MCF 10A (cell line): ENCODE results near the gene C2CD4A. TPM values are rescaled to one million over a fixed set of nuclear protein-coding genes. Genes with fewer than 3 reads are reported as not detected.
A peak's percentile ranks its signal among the peaks of the same experiment; 100 is the strongest.

ENCODE experiments used
- BruUV-seq: library from RNA; stranded (reverse); fragments of 400-500 nt; replicated peaks from 2 replicates; lab custom pipeline; 2021; lab: Mats Ljungman, UMichigan
- CTCF ChIA-PET: fragments of 300-600 bp; sonication (Branson Sonifier 250); formaldehyde crosslinking; extraction: SDS; loops from one replicate; lab custom pipeline; 2021; ENCODE audit warnings: antibody characterized with exemption, inconsistent platforms; lab: Yijun Ruan, JAX
- POLR2A ChIA-PET: fragments of 300-600, 350-650 bp; sonication (Branson Sonifier 250); formaldehyde crosslinking; extraction: SDS; loops from one replicate; lab custom pipeline; 2020; ENCODE audit warnings: antibody characterized with exemption, inconsistent platforms; lab: Yijun Ruan, JAX
- DNase-seq: peaks from one replicate; pipeline ENCODE4 v3.0.0-alpha.2; 2018; ENCODE audit not compliant: unreplicated experiment
- H3K27ac Mint-ChIP-seq: one replicate; pipeline ENCODE4 v1.8.0; 2022; ENCODE audit warnings: mild to moderate bottlenecking, low read depth, mixed read lengths; ENCODE audit not compliant: unreplicated experiment
- H3K27me3 Mint-ChIP-seq: one replicate; pipeline ENCODE4 v1.8.0; 2022; ENCODE audit warnings: mixed read lengths; ENCODE audit not compliant: insufficient read depth, unreplicated experiment
- H3K36me3 Mint-ChIP-seq: one replicate; pipeline ENCODE4 v1.8.0; 2022; ENCODE audit warnings: mild to moderate bottlenecking, moderate library complexity, mixed read lengths; ENCODE audit not compliant: insufficient read depth, unreplicated experiment
- H3K4me1 Mint-ChIP-seq: one replicate; pipeline ENCODE4 v1.8.0; 2022; ENCODE audit warnings: mixed read lengths; ENCODE audit not compliant: insufficient read depth, unreplicated experiment
- H3K4me3 Mint-ChIP-seq: one replicate; pipeline ENCODE4 v1.8.0; 2022; ENCODE audit warnings: mild to moderate bottlenecking, moderate library complexity, mixed read lengths; ENCODE audit not compliant: unreplicated experiment
- H3K9me3 Mint-ChIP-seq: one replicate; pipeline ENCODE4 v1.8.0; 2022; ENCODE audit warnings: mixed read lengths; ENCODE audit not compliant: unreplicated experiment
- CTCF ChIP-seq: fragments of 200-600 bp; IDR thresholded peaks from one replicate; pipeline ENCODE4 v1.8.0; 2022; ENCODE audit warnings: antibody characterized with exemption, mild to moderate bottlenecking; ENCODE audit not compliant: unreplicated experiment
- intact Hi-C: fragments of 100-400 bp; cut with micrococcal nuclease; formaldehyde crosslinking; loops from 2 replicates; pipeline ENCODE4 v1.14.1; 2022
- total RNA-seq: library from RNA; stranded (reverse); gene quantifications from 2 replicates; pipeline ENCODE4 v1.2.3, GENCODE V29; 2022

C2CD4A gene
- total RNA-seq, 1 experiment from 2014 or later: 0.16 TPM

- Mint-ChIP-seq H3K36me3 (no peaks in the 10 kb centered on the region), H3K4me3 (no peak overlapping the region), H3K27ac (no peak overlapping the region), H3K9me3 (no peaks in the 10 kb centered on the region), H3K27me3 (no peaks in the 10 kb centered on the region), H3K4me1 (peaks cover 11% of the 10 kb centered on the region)
- intact Hi-C loops: no loop called here
- ChIA-PET POLR2A (interaction anchor here (1.0 kb wide), 1 partner anchor 22 kb away, joined by 3 read pairs; no protein-coding TSS in a partner anchor), CTCF (interaction anchor here (0.6 kb wide), 1 partner anchor 14 kb away, joined by 4 read pairs; no protein-coding TSS in a partner anchor)
- TF ChIP-seq CTCF: no peak
- DNase-seq: no peak
- BruUV-seq: no TSS peak
Measured at GRCh38 chr15:62057341-62057980, 9.3 kb upstream of the C2CD4A start.

GRCh38 chr15:62058327-62059028 is 8.3 kb upstream of the C2CD4A start:
- H3K27me3 Mint-ChIP-seq: no peaks in the 10 kb centered on the region
- no peaks in the 10 kb centered on the region for H3K9me3 Mint-ChIP-seq
- no TSS peak for BruUV-seq
- ChIA-PET CTCF (interaction anchor here (0.5 to 2.7 kb wide), 10 partner anchors 9 to 1474 kb away, joined by 3 to 19 read pairs (median 4); no protein-coding TSS in a partner anchor), POLR2A (interaction anchor here (1.2 to 2.6 kb wide), 8 partner anchors 7 to 84 kb away, joined by 3 to 20 read pairs (median 6); no protein-coding TSS in a partner anchor)
- no peak for TF ChIP-seq CTCF
- no peak for DNase-seq
- peaks cover 19% of the 10 kb centered on the region for H3K4me1 Mint-ChIP-seq
- peak overlapping the region; percentile 88 for H3K4me3 Mint-ChIP-seq
- intact Hi-C loops: no loop called here
- H3K27ac Mint-ChIP-seq: no peak overlapping the region
- H3K36me3 Mint-ChIP-seq: no peaks in the 10 kb centered on the region

GRCh38 chr15:62059108-62059815 is 7.5 kb upstream of the C2CD4A start:
- ChIA-PET POLR2A (interaction anchor here (0.7 to 2.6 kb wide), 17 partner anchors 8 to 249 kb away, joined by 3 to 20 read pairs (median 5); no protein-coding TSS in a partner anchor), CTCF (interaction anchor here (0.5 to 2.7 kb wide), 14 partner anchors 9 to 1475 kb away, joined by 3 to 19 read pairs (median 3); no protein-coding TSS in a partner anchor)
- H3K27me3 Mint-ChIP-seq: no peaks in the 10 kb centered on the region
- peak overlapping the region; percentile 88 for H3K4me3 Mint-ChIP-seq
- peaks cover 26% of the 10 kb centered on the region for H3K4me1 Mint-ChIP-seq
- DNase-seq: peak; percentile 24
- no peaks in the 10 kb centered on the region for H3K36me3 Mint-ChIP-seq
- TF ChIP-seq CTCF: no peak
- TSS peak; percentile 45 for BruUV-seq
- H3K27ac Mint-ChIP-seq: peak overlapping the region; percentile 86
- no peaks in the 10 kb centered on the region for H3K9me3 Mint-ChIP-seq
- intact Hi-C loops: no loop called here
